Cardiac muscle cell (in vitro differentiated cells and primary cell): ENCODE data around the gene TKTL1. TPM values are rescaled to one million over a fixed set of nuclear protein-coding genes. Genes with fewer than 3 reads are reported as not detected.

ENCODE experiments used
- DNase-seq, 2 donors: peaks; one replicate each; pipeline versions ENCODE4 v3.0.0 to v3.0.0-alpha.2; 2010 to 2017; ENCODE audit warnings: low read depth in 1 of 2, low spot score in 1 of 2
- H3K27ac ChIP-seq: fragments of 200-600 bp; sonication (generic); 2 replicates; pipeline ENCODE4 v1.5.1; 2016
- H3K27me3 ChIP-seq: fragments of 200-600 bp; sonication (generic); 2 replicates; pipeline ENCODE4 v1.6.0; 2016; ENCODE audit warnings: control low read depth
- H3K36me3 ChIP-seq: fragments of 200-600 bp; sonication (generic); 2 replicates; pipeline ENCODE4 v1.5.1; 2016; ENCODE audit warnings: control low read depth
- H3K4me1 ChIP-seq: fragments of 200-600 bp; sonication (generic); 2 replicates; pipeline ENCODE4 v1.8.1; 2017; ENCODE audit warnings: low read depth, mild to moderate bottlenecking, mixed run types
- H3K4me3 ChIP-seq: fragments of 200-600 bp; sonication (generic); 2 replicates; pipeline ENCODE4 v1.5.1; 2016; ENCODE audit warnings: mild to moderate bottlenecking
- H3K9me3 ChIP-seq: fragments of 200-600 bp; sonication (generic); 2 replicates; pipeline ENCODE4 v1.5.1; 2017; ENCODE audit warnings: low read depth, mild to moderate bottlenecking, control low read depth
- CTCF ChIP-seq: IDR thresholded peaks from 2 replicates; pipeline ENCODE4 v1.5.1; 2012; ENCODE audit warnings: low read depth, mild to moderate bottlenecking, low read length
- polyA plus RNA-seq: library from polyadenylated mRNA; unstranded; fragments of >200 nt; fragmentation: Nextera tagmentation; extraction: Ambion mirVana; gene quantifications from 2 replicates; pipeline ENCODE4 v1.2.1, GENCODE V29; 2016
- total RNA-seq: library from RNA; depleted of rRNA; stranded (reverse); fragments of >200 nt; gene quantifications from 2 replicates; pipeline ENCODE4 v1.2.3, GENCODE V29; 2016

Gene TKTL1
- total and polyA plus RNA-seq, 2 experiments from 2014 or later: not detected

DNA sequence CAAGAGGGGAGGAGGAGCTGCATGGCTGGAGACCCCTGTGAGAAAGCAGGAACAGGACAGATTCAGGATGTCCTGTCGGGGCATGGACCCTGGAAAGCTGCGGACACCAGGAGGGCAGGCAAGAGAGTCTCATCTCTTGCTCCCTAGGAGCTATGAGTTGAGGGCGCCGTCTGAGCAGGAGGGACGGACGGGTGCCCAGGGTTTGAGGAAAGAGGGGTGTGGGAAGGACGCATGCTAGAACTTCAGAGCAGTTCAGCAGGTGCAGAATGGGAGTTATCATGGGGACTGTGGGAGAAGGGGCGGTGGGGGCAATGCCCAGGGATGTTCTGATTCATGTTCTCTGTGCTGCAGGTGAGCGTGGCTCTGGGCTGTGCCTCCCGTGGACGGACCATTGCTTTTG is 24.8 kb downstream of the TKTL1 start:
- H3K4me1 ChIP-seq: no peaks in the 10 kb centered on the region
- no peak overlapping the region for H3K27ac ChIP-seq
- H3K27me3 ChIP-seq: no peaks in the 10 kb centered on the region
- H3K36me3 ChIP-seq: no peaks in the 10 kb centered on the region
- H3K9me3 ChIP-seq: no peaks in the 10 kb centered on the region
- TF ChIP-seq CTCF: no peak
- no peak overlapping the region for H3K4me3 ChIP-seq
- no peak for DNase-seq

GRCh38 chrX:154321152-154321551 is 25.6 kb downstream of the TKTL1 start:
- no peaks in the 10 kb centered on the region for H3K36me3 ChIP-seq
- H3K27ac ChIP-seq: no peak overlapping the region
- no peak overlapping the region for H3K4me3 ChIP-seq
- no peak for TF ChIP-seq CTCF
- H3K27me3 ChIP-seq: no peaks in the 10 kb centered on the region
- no peaks in the 10 kb centered on the region for H3K4me1 ChIP-seq
- H3K9me3 ChIP-seq: no peaks in the 10 kb centered on the region
- DNase-seq: no peak

- Histone ChIP-seq H3K36me3 (no peaks in the 10 kb centered on the region), H3K27ac (no peak overlapping the region), H3K4me3 (no peak overlapping the region), H3K27me3 (no peaks in the 10 kb centered on the region), H3K4me1 (no peaks in the 10 kb centered on the region), H3K9me3 (no peaks in the 10 kb centered on the region)
- TF ChIP-seq CTCF: no peak
- peak in 1 of 2 donors; percentile 5 for DNase-seq
These were observed 26.0 kb downstream of the TKTL1 start for GRCh38 chrX:154321594-154321993.

DNA sequence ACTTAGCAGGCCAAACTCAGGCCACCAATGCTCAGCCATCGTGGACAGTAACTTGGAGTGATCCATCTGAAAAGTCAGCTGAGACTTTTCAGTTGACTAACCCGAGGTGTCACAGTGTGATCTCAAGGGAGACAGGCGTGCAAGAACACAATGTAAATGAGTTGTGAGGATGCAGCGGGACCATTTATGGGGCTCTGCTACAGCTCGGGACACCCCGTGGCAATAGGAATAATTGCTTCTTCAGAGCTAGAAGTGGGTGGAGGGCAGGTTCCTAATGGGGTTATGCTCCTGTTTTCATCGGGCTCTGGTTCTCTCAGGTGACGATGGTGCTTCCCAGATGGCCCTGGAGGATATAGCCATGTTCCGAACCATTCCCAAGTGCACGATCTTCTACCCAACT is 27.3 kb downstream of the TKTL1 start:
- Histone ChIP-seq H3K4me3 (no peak overlapping the region), H3K4me1 (no peaks in the 10 kb centered on the region), H3K9me3 (no peaks in the 10 kb centered on the region), H3K27me3 (no peaks in the 10 kb centered on the region), H3K36me3 (no peaks in the 10 kb centered on the region), H3K27ac (no peak overlapping the region)
- no peak for DNase-seq
- TF ChIP-seq CTCF: no peak

DNA sequence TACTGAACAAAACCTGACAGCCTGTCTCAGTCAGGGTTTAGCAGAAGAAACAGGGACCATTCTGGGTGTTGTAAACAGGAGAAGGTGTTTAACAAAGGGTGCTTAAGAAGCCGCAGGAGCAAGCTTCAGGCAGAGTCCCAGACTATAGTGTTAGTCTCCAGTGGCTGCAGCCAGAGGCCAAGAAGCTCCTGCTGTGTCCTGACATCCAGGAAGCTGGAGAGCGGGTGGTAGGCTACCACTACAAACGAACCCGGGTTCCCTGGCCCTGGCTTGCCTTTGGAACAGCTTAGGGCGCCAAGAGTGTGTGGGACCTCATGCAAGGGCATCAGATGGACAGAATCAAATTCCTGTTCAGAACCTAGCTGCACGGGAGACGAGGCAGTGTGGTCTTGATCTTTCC is 27.9 kb downstream of the TKTL1 start:
- Histone ChIP-seq H3K27me3 (no peaks in the 10 kb centered on the region), H3K9me3 (no peaks in the 10 kb centered on the region), H3K4me1 (no peaks in the 10 kb centered on the region), H3K4me3 (no peak overlapping the region), H3K27ac (no peak overlapping the region), H3K36me3 (no peaks in the 10 kb centered on the region)
- no peak for DNase-seq
- TF ChIP-seq CTCF: no peak

GRCh38 chrX:154325541-154325940 is 29.9 kb downstream of the TKTL1 start:
- DNase-seq: peak in 1 of 2 donors; percentile 54

More at GRCh38 chrX:154325541-154325940, 29.9 kb downstream of the TKTL1 start:
- H3K27ac ChIP-seq: no peak overlapping the region
- no peaks in the 10 kb centered on the region for H3K9me3 ChIP-seq
- no peak for TF ChIP-seq CTCF
- H3K4me3 ChIP-seq: no peak overlapping the region
- no peaks in the 10 kb centered on the region for H3K27me3 ChIP-seq
- H3K36me3 ChIP-seq: no peaks in the 10 kb centered on the region
- H3K4me1 ChIP-seq: no peaks in the 10 kb centered on the region
